HepG2 (cell line): ENCODE results near the gene TRIM28. TPM values are rescaled to one million over a fixed set of nuclear protein-coding genes. Genes with fewer than 3 reads are reported as not detected.

Source experiments
- FOSL1 ChIP-seq: sonication (generic); formaldehyde crosslinking; IDR thresholded peaks from 2 replicates; pipeline ENCODE4 v1.9.0; 2021; ENCODE audit warnings: missing genetic modification reagents, borderline replicate concordance
- FOXJ3 ChIP-seq: sonication (generic); formaldehyde crosslinking; IDR thresholded peaks from 2 replicates; pipeline ENCODE4 v1.4.0; 2020; ENCODE audit warnings: missing genetic modification reagents, mild to moderate bottlenecking, borderline replicate concordance
- GATAD2A ChIP-seq: IDR thresholded peaks from 2 replicates; pipeline ENCODE4 v1.6.1; 2016
- HNF4G ChIP-seq, 2 experiments: sonication (generic) in 1 of 2; formaldehyde crosslinking in 1 of 2; IDR thresholded peaks; 2 replicates each; pipeline versions ENCODE4 v1.4.0 to v1.6.1; 2011 to 2020; ENCODE audit warnings: borderline replicate concordance in 2 of 2, low read depth in 2 of 2, mild to moderate bottlenecking in 2 of 2, low read length in 1 of 2, missing genetic modification reagents in 1 of 2, moderate library complexity in 1 of 2
- MED13 ChIP-seq: sonication (generic); formaldehyde crosslinking; IDR thresholded peaks from 2 replicates; pipeline ENCODE4 v1.5.0; 2020; ENCODE audit warnings: missing genetic modification reagents
- PHF20 ChIP-seq: sonication (generic); formaldehyde crosslinking; IDR thresholded peaks from 2 replicates; pipeline ENCODE4 v1.5.0; 2020; ENCODE audit warnings: mild to moderate bottlenecking, missing genetic modification reagents
- PPARG ChIP-seq: conservative IDR thresholded peaks from 2 replicates; pipeline ENCODE4 v1.6.1; 2016; ENCODE audit warnings: missing biosample characterization, missing genetic modification reagents
- SALL1 ChIP-seq: sonication (generic); formaldehyde crosslinking; IDR thresholded peaks from 2 replicates; pipeline ENCODE4 v1.8.0; 2022; ENCODE audit warnings: mild to moderate bottlenecking, missing genetic modification reagents
- SIN3A ChIP-seq: IDR thresholded peaks from 2 replicates; pipeline ENCODE4 v1.6.1; 2011; ENCODE audit warnings: low read depth, mild to moderate bottlenecking, control low read depth, low read length, borderline replicate concordance
- SP2 ChIP-seq: sonication (generic); formaldehyde crosslinking; IDR thresholded peaks from 2 replicates; pipeline ENCODE4 v1.5.1; 2020; ENCODE audit warnings: mild to moderate bottlenecking, missing genetic modification reagents
- SP5 ChIP-seq: IDR thresholded peaks from 2 replicates; pipeline ENCODE4 v1.6.1; 2016; ENCODE audit warnings: low read depth, borderline replicate concordance
- ZNF773 ChIP-seq: sonication (generic); formaldehyde crosslinking; IDR thresholded peaks from 2 replicates; pipeline ENCODE4 v1.4.0; 2020; ENCODE audit warnings: missing genetic modification reagents, borderline replicate concordance
- polyA plus RNA-seq, 8 experiments: library from polyadenylated mRNA; depleted of rRNA in 3 of 8; stranded (reverse) in 7 of 8; unstranded in 1 of 8; fragments of >200 nt; fragmentation: Illumina TruSeq in 4 of 8; extraction: Trizol in 4 of 8; gene quantifications; 2 replicates each; pipeline versions ENCODE4 v1.2.1 to v1.2.3, GENCODE V29; 2011 to 2016; ENCODE audit warnings: low read depth in 4 of 8, missing spikeins in 1 of 8, mixed read lengths in 1 of 8; ENCODE audit not compliant: insufficient read depth in 1 of 8
- total RNA-seq, 5 experiments: library from RNA; depleted of rRNA; stranded (reverse); fragments of >200 nt; fragmentation: Illumina TruSeq; extraction: Trizol; gene quantifications; 2 replicates each; pipeline ENCODE4 v1.2.3, GENCODE V29; 2016; ENCODE audit warnings: low read depth in 1 of 5
- TF ChIP-seq, protein P1 (sequence below): sonication (generic); formaldehyde crosslinking; IDR thresholded peaks from 2 replicates; pipeline ENCODE4 v1.4.0; 2020; ENCODE audit warnings: missing genetic modification reagents
- TF ChIP-seq, protein P2 (sequence below): sonication (generic); formaldehyde crosslinking; IDR thresholded peaks from 2 replicates; pipeline ENCODE4 v1.5.1; 2020; ENCODE audit warnings: missing genetic modification reagents, mild to moderate bottlenecking, borderline replicate concordance
- TF ChIP-seq, protein P3 (sequence below): sonication (generic); formaldehyde crosslinking; IDR thresholded peaks from 2 replicates; pipeline ENCODE4 v1.5.0; 2020; ENCODE audit warnings: mild to moderate bottlenecking, missing genetic modification reagents, borderline replicate concordance
- TF ChIP-seq, protein P4 (sequence below): sonication (generic); formaldehyde crosslinking; IDR thresholded peaks from 2 replicates; pipeline ENCODE4 v1.4.0; 2020; ENCODE audit warnings: mild to moderate bottlenecking, missing genetic modification reagents

TRIM28 gene
- total and polyA plus RNA-seq, 2 of the 13 experiments (the other 11 are each of a cell fraction or from before 2014, with no cell fraction given): 361 to 439 TPM

DNA sequence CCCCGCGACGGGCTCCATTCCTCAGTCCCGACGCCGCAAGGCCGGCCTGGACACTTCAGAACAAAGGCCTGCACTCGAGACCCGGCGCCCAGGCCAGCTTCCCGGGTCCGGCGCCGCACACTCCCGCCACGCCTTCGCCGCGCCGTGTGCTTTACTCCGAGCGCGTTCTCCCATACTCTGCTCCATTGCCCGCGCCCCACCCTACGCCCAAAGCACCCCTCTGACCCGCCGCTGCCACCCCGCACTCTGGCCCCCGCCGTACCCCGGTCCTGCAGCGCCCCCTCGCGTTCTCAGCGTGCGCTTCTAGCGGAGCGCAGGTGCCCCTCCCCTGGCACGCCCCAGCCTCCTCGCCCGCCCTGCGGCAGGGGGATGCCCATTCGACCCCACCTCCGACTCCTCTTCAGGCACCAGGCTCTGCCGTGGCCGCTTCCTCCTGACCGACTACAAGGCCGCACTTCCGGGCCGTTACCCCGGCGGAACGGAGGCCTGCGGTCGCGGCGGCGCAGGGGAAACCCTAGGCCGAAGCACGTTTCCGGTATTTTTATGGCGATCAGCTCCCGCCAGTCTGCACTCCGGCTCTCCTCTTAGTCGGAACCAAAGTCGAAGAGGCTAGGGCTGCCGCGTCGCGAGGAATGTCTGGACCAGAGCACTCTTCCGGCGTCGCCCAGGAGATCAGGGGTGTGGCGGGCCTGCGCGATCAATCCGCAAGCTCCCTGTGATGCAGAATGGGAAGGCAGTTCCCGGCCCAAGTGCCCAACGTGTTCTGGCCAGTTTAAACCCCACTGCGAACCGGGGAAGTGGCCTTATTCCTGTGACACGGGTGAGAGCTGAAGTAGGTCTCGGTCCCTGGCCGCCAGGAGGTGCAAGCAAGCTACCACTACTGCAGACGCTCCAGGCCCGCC, 24.3 kb upstream of the TRIM28 start, which contains the start of gene ZBTB45 (continued):
- TF ChIP-seq, protein P1, sequence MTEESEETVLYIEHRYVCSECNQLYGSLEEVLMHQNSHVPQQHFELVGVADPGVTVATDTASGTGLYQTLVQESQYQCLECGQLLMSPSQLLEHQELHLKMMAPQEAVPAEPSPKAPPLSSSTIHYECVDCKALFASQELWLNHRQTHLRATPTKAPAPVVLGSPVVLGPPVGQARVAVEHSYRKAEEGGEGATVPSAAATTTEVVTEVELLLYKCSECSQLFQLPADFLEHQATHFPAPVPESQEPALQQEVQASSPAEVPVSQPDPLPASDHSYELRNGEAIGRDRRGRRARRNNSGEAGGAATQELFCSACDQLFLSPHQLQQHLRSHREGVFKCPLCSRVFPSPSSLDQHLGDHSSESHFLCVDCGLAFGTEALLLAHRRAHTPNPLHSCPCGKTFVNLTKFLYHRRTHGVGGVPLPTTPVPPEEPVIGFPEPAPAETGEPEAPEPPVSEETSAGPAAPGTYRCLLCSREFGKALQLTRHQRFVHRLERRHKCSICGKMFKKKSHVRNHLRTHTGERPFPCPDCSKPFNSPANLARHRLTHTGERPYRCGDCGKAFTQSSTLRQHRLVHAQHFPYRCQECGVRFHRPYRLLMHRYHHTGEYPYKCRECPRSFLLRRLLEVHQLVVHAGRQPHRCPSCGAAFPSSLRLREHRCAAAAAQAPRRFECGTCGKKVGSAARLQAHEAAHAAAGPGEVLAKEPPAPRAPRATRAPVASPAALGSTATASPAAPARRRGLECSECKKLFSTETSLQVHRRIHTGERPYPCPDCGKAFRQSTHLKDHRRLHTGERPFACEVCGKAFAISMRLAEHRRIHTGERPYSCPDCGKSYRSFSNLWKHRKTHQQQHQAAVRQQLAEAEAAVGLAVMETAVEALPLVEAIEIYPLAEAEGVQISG (CRISPR knock-in tag): peak; percentile 97
- TF ChIP-seq, protein P2, sequence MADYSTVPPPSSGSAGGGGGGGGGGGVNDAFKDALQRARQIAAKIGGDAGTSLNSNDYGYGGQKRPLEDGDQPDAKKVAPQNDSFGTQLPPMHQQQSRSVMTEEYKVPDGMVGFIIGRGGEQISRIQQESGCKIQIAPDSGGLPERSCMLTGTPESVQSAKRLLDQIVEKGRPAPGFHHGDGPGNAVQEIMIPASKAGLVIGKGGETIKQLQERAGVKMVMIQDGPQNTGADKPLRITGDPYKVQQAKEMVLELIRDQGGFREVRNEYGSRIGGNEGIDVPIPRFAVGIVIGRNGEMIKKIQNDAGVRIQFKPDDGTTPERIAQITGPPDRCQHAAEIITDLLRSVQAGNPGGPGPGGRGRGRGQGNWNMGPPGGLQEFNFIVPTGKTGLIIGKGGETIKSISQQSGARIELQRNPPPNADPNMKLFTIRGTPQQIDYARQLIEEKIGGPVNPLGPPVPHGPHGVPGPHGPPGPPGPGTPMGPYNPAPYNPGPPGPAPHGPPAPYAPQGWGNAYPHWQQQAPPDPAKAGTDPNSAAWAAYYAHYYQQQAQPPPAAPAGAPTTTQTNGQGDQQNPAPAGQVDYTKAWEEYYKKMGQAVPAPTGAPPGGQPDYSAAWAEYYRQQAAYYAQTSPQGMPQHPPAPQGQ (CRISPR knock-in tag): peak; percentile 37; the same call in 1 of the 2 replicates
- TF ChIP-seq SIN3A (peak; percentile 92; the same call in 1 of the 2 replicates), PHF20 (peak; percentile 99), FOXJ3 (CRISPR knock-in tag) (peak; percentile 81), FOSL1 (CRISPR knock-in tag) (0 out of 2 replicates have a peak, but pooled peaks have one; percentile 26), PPARG (CRISPR knock-in tag) (peak; percentile 78), SP2 (peak; percentile 74), HNF4G (IDR thresholded peaks at IDR 0.05; ENCODE audit: borderline replicate concordance, low read depth, low read length) (no peak), HNF4G (CRISPR knock-in tag; IDR thresholded peaks at IDR 0.05; ENCODE audit: borderline replicate concordance, low read depth) (0 out of 2 replicates have a peak, but pooled peaks have one; percentile 56), ZNF773 (peak; percentile 71; the same call in 1 of the 2 replicates), SP5 (CRISPR knock-in tag) (peak; percentile 57; the same call in 1 of the 2 replicates), GATAD2A (CRISPR knock-in tag) (peak; percentile 81), MED13 (CRISPR knock-in tag) (peak; percentile 7), SALL1 (CRISPR knock-in tag) (peak; percentile 87)
- TF ChIP-seq, protein P3, sequence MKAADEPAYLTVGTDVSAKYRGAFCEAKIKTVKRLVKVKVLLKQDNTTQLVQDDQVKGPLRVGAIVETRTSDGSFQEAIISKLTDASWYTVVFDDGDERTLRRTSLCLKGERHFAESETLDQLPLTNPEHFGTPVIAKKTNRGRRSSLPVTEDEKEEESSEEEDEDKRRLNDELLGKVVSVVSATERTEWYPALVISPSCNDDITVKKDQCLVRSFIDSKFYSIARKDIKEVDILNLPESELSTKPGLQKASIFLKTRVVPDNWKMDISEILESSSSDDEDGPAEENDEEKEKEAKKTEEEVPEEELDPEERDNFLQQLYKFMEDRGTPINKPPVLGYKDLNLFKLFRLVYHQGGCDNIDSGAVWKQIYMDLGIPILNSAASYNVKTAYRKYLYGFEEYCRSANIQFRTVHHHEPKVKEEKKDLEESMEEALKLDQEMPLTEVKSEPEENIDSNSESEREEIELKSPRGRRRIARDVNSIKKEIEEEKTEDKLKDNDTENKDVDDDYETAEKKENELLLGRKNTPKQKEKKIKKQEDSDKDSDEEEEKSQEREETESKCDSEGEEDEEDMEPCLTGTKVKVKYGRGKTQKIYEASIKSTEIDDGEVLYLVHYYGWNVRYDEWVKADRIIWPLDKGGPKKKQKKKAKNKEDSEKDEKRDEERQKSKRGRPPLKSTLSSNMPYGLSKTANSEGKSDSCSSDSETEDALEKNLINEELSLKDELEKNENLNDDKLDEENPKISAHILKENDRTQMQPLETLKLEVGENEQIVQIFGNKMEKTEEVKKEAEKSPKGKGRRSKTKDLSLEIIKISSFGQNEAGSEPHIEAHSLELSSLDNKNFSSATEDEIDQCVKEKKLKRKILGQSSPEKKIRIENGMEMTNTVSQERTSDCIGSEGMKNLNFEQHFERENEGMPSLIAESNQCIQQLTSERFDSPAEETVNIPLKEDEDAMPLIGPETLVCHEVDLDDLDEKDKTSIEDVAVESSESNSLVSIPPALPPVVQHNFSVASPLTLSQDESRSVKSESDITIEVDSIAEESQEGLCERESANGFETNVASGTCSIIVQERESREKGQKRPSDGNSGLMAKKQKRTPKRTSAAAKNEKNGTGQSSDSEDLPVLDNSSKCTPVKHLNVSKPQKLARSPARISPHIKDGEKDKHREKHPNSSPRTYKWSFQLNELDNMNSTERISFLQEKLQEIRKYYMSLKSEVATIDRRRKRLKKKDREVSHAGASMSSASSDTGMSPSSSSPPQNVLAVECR (CRISPR knock-in tag): peak; percentile 98
- TF ChIP-seq, protein P4, sequence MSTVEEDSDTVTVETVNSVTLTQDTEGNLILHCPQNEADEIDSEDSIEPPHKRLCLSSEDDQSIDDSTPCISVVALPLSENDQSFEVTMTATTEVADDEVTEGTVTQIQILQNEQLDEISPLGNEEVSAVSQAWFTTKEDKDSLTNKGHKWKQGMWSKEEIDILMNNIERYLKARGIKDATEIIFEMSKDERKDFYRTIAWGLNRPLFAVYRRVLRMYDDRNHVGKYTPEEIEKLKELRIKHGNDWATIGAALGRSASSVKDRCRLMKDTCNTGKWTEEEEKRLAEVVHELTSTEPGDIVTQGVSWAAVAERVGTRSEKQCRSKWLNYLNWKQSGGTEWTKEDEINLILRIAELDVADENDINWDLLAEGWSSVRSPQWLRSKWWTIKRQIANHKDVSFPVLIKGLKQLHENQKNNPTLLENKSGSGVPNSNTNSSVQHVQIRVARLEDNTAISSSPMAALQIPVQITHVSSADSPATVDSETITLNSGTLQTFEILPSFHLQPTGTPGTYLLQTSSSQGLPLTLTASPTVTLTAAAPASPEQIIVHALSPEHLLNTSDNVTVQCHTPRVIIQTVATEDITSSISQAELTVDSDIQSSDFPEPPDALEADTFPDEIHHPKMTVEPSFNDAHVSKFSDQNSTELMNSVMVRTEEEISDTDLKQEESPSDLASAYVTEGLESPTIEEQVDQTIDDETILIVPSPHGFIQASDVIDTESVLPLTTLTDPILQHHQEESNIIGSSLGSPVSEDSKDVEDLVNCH (CRISPR knock-in tag): no peak
